HG03097 (cell line): ENCODE data around the gene MCM3AP.
A peak's percentile ranks its signal among the peaks of the same experiment; 100 is the strongest.
"Not testable (repeated sequence)": the region's sequence is repeated elsewhere in the genome, so short reads cannot be mapped to it uniquely, and the experiment has no call there.

Experiments
- ATAC-seq: cut with Tn5 transposase; IDR thresholded peaks from one replicate; pipeline ENCODE4 v1.9.1; 2021; ENCODE audit not compliant: unreplicated experiment, low FRiP score

MCM3AP gene

GRCh38 chr21:46312949-46313348, 27.5 kb upstream of the MCM3AP start:
- ATAC-seq, result no peak

DNA sequence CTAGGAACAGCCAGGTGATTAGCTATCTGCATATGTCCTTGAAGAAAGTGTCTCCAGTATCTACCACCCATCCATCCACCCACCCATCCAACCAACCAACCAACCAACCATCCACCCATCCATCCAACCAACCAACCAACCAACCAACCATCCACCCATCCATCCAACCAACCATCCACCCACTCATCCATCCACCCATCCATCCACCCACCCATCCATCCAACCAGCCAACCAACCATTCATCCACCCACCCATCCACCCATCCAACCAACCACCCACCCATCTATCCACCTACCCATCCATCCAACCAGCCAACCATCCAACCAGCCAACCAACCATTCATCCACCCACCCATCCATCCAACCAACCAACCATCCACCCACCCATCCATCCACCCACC, 26.2 kb upstream of the MCM3AP start:
- ATAC-seq, result no peak

DNA sequence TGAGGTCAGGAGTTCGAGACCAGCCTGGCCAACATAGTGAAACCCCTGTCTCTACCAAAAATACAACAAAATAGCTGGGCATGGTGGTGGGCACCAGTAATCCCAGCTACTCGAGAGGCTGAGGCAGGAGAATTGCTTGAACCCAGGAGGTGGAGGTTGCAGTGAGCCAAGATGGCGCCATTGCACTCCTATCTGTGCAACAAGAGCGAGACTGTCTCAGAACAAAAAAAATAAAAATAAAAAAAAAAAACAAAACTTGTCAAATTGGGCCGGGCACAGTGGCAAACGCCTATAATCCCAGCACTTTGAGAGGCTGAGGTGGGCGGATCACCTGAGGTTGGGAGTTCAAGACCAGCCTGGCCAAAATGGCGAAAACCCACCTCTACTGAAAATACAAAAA, 24.8 kb upstream of the MCM3AP start:
- ATAC-seq, result not testable (repeated sequence)

- ATAC-seq, result no peak
Observed at GRCh38 chr21:46308431-46308830, 23.0 kb upstream of the MCM3AP start.

DNA sequence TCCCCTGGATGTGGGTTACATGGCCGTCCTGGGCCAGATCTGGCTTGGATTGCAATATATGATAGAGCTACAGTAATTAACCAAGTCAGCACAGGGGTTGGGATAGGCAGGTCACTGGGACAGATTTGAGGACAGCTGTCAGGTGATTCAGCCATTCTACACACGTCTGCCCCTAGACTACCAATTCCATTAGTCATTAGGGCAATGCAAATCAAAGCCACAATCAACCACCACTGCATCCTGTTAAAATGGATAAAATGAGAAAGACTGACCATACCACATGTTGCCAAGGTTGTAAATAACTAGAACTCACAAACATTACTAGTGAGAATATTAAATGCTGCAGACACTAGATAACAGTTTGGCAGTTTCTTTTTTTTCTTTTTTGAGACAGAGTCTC, 22.2 kb upstream of the MCM3AP start:
- no peak for ATAC-seq

DNA sequence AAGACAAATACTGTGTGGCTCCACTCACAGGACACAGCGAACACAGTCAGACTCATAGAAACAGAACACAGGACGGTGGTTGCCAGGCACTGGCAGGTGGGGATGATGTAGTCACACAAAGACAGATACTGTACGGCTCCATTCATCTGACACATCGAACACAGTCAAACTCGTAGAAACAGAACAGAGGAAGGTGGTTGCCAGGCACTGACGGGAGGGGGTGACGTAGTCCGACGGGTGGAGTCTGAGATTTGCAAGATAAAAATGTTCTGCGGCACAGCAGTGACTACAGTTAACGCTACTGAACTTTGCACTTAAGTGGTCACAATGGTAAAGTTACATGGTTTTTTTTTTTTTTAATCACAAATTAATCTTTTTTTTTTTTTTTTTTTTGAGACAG, 19.5 kb upstream of the MCM3AP start:
- ATAC-seq, result no peak

DNA sequence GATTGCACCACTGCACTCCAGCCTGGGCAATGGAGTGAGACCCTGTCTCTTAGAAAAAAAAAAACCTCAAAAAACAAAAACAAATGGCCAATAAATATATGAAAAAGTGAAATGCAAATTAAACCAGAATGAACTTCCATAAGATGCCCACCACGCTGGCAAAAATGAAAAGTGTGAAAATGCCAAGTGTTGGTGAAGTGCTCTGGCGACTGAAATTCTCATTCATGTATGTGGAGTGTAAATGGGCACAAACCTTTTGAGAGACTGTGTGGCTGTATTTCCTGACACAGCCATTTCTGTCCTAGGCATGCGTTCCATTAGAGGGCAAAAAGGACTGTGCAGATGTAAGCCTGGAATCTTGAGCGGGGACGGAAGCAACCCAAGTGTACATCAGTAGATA, 19.0 kb upstream of the MCM3AP start:
- no peak for ATAC-seq

GRCh38 chr21:46301759-46302158, 16.3 kb upstream of the MCM3AP start:
- ATAC-seq, result no peak

DNA sequence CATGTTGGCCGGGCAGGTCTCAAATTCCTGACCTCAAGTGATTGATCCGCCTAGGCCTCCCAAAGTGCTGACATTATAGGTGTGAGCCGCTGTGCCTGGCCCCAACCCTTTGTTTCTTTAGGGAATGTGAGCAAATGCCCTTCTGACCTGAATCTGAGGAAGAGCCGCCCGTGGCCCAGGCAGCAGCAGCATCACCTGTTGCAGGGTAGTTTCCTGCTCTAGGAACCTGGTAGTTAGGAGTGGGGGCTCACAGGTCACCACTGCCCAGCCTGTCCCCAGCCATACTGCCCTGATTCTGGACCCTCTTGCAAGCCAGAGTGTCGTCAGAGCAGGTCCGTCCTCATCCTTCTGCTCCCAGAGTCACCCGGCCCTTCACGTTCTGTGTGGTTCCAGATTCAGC, 13.8 kb upstream of the MCM3AP start:
- no peak for ATAC-seq

DNA sequence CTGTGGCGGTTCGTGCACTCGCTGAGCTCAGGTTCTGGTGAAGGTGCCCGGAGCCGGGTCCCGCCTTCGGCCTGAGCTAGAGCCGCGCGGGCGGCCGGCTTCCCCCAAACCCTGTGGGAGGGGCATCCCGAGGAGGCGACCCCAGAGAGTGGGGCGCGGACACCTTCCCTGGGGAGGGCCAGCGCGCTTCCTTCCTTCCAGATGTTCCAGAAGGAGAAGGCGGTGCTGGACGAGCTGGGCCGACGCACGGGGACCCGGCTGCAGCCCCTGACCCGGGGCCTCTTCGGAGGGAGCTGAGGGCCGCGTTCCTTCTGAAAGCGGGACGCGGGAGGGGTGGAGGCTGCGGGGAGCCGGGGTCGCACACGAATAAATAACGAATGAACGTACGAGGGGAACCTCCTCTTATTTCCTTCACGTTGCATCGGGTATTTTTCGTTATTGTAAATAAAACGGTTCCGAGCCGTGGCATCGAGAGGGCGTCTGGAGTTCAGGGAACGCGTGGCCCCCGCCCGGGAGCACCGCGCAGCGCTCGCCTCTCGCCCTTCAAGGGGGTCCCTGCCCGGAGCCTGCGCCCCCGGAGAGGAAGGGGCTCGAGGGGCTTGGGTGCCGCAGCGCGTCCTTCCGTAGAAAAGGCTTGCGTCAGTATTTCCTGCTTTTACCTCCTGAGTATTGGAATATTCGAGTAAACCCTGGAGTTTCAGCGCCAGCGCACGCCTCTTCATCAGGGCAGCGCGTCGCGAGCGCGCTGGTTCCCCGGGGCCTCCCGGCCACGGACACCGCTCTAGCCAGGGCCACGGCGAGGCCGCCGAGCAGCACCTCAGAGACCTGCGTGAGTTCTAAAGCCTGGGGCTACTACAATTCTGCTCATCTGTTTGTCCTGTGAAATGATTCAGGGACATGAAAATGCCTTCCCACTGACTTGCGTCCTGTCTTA, 12.2 kb upstream of the MCM3AP start:
- no peak for ATAC-seq

GRCh38 chr21:46295996-46296752, 10.8 kb upstream of the MCM3AP start:
- no peak for ATAC-seq

DNA sequence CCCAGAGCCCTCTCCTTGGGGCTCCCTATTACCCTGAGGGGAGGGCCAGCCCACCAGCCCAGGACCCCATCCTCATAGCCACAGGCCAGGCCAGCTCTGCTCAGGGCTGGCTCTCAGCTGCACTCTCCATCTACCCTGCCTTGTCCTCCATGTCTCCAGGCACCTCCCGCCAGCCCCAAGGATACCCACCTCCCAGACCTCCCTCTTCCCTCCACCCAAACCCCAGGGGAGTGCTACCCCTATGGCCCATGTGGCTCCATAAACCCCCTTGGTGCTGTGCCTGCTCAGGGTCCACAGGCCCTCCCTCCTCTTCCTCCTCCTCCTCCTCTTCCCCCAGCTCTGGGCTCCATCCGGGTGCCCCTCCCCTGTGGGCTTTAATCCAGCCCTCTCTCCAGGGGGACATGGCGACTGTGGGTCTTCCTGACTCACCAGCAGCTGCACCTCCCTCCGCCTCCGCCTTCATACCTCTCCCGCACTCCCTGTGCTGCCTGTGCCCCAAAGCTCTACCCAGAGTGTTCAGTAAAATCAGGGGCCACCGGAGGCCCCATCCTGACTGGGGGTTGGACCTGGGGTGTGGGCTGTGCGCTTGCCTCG, 9.9 kb upstream of the MCM3AP start:
- ATAC-seq, result no peak

DNA sequence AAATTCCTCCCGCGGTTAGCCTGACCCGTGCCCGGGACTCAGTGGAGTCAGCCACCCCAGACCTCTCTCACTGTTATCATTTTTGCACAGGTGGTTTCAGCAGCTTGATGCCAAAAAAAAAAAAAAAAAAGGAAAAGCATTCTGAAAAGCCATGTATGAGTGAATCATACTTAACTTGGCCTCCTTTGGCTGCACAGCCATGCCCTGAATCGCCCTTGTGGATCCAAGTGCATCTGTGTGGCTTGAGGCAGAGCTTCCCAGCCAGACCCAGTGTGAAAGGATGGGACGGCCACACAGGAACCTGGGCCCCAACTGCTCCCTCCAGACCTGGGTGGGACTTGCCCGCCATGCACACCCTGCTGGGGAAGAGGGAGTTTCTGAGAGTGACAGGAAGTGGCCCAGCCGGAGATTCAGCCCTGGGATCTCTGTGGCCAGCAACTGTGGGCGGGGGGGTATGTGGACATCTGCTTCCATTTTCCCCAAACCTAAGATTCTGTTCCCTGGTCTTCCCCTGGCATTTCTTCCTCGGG, 9.3 kb upstream of the MCM3AP start:
- no peak for ATAC-seq

GRCh38 chr21:46291561-46291960, 6.2 kb upstream of the MCM3AP start:
- no peak for ATAC-seq

- ATAC-seq, result no peak
Observed at GRCh38 chr21:46289655-46290179, 4.3 kb upstream of the MCM3AP start.

- no peak for ATAC-seq
Observed at GRCh38 chr21:46287541-46287940, 2.1 kb upstream of the MCM3AP start.

- ATAC-seq, result no peak
Observed at GRCh38 chr21:46286648-46287002, 1.2 kb upstream of the MCM3AP start.

- ATAC-seq, result peak; percentile 86
Observed at GRCh38 chr21:46285761-46286647, 593 bp upstream of the MCM3AP start, which contains the start of gene YBEY. TSS of gene YBEY (plus strand) at chr21:46286342. CDS start at chr21:46286914, 572 bp downstream.

GRCh38 chr21:46284733-46285132, 678 bp downstream of the MCM3AP start:
- no peak for ATAC-seq

GRCh38 chr21:46284077-46284644, 1.2 kb downstream of the MCM3AP start:
- ATAC-seq, result no peak
